ENCODE results near the gene TMEM181. TPM values are rescaled to one million over a fixed set of nuclear protein-coding genes. Genes with fewer than 3 reads are reported as not detected.
"Not testable (repeated sequence)": the region's sequence is repeated elsewhere in the genome, so short reads cannot be mapped to it uniquely, and the experiment has no call there.

TMEM181 gene
- total RNA-seq, 1 donor from 2014 or later = 37.9 TPM

DNA sequence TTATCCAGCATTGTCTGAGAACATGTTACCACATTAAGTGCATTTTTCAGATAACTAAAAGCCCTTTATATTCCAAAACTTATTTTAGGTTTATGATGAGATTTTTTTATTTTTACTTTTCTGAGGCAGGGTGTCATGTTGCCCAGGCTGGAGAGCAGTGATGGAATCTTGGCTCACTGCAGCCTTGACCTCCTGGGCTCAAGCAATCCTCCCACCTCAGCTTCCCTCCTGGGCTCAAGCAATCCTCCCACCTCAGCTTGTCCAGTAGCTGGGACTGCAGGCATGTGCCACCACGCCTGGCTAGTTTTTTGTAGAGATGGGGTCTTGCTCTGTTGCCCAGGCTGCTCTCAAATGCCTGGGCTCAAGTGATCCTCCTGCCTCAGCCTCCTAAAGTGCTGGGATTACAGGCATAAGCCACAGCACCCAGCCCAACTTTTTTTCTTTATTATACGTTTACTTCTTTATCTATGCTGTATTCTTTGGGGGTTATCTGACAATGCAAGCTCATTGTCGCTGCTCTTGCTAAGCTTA is 78.5 kb downstream of the TMEM181 start:
- DNase-seq (ENCODE audit: low spot score) = no peak

DNA sequence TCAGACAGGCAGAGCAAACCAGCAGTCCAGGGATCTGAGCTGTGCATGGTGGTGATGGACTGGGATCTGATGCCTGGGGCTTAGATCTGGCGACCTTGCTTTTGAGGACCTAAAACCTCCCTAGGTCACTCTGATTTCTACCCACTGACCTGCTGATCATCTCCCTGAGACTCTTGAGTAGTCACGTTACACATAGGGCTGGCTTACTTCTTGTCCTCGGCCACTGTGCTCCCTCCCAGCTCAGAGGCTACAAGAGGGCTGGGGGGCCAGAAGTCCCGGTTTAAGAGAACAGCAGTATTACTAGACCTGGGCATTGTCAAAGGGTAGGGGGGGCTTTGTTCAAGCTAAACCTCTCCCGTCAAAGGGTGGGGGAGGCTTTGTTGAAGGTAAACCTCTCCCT is 79.2 kb downstream of the TMEM181 start:
- no peak for DNase-seq (ENCODE audit: low spot score)

DNA sequence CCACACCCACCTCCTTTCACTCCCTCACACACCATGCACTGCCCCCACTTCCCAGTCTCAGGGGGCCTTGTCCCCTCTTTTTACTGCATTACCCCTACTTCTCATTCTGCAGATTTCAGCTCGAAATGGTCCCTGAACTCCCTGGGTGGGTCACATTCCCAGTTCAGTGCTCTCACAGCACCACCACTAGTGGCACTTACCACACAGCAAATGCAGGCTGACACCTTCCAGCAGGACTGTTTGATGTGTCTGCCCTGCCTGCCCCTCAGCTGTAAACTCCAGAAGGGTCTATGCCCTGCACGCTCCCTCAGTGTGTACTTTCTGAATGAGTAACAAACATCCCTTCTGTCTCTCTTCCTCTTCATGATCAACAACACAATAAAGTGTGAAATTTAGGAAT is 80.6 kb downstream of the TMEM181 start:
- DNase-seq (ENCODE audit: low spot score) = no peak

DNA sequence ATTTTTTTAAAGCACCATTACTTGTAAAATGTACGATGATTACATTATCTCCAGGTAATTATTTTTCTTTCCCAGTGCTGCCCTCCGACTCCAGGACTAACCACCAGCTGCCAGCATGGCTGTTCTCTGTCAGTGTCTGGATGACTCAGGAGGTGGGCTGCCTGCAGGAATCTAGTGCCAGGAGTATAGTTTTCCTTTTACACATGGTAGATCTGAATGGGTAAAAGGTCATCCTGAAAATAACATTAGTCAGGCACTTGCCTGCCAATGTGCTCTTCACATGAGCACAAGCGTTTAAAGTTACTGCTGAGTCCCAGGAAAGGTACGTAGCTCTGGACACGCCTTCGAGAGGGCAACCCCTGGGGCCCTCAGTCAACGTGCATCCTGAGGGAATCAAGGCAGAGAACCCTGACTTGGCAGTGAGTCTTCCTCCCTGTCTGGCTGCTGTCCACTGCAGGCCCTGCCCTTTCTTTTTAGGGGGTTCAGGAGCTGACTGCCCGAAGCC is 82.3 kb downstream of the TMEM181 start:
- DNase-seq (ENCODE audit: low spot score) = no peak

DNA sequence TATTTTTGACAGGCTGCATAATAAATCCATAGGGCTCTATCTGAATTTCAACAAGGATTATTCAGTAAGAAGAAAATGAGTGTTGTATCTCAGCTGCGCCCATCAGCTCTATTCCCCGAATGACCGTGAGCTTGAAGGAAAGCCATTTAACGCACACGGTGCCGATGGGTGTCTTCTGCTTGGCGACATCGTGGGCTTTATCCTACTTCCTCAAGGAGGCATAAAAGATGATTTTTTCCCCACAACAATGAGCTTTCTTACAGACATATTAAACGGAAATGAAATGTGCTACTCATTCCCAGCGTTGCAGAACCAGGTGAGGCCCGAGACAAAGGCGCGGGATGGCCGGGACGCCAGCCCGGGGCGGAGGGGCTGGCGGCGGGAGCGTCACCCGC is 83.9 kb downstream of the TMEM181 start:
- DNase-seq (ENCODE audit: low spot score) = no peak

DNA sequence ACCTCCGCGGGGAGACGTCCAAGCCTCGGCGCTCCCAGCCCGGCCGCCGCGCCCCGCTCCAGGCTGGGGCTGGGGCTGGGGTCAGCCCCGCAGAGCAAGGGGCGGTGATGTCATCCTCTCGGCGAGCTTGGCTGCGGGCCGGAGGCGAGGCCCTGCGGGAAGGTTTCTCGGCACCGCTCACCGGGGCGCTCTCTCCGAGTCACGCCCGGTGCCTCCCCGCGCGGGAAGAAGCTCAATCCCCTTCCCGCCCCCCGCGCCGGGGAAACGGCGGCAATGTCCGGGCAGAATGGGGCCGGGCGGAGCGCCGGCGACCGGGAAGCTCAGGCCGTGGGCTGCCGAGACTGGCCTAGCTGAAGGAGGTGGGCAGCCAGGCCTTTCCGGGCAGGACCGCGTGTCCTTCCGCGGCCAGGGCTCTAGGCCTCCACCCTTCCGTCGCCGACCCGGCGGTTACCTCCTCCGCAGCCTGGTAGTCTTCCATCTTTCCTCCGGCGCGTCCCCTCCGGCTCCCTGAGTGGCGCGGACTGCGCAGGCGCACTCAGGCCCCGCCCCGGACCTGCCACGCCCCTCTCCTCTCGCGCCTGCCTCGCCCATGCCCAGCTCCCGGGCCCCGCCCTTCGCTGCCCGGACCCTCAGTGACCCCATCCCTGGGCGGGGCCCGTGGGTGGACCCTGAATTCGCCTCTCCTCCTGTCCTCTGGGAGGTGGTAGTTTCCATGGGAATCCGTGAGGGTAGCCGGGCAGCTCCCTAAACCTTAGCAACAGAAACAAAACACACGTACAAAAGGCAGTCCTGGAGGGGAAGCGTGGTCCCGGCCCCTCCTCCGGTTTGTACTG is 84.6 kb downstream of the TMEM181 start, which contains the start of gene DYNLT1:
Gene DYNLT1, minus strand, starts transcription at position 513 of the 833 bp plus-strand sequence. Its CDS starts 35 bp downstream, at position 478.
- DNase-seq (ENCODE audit: low spot score) = peak; percentile 93

DNA sequence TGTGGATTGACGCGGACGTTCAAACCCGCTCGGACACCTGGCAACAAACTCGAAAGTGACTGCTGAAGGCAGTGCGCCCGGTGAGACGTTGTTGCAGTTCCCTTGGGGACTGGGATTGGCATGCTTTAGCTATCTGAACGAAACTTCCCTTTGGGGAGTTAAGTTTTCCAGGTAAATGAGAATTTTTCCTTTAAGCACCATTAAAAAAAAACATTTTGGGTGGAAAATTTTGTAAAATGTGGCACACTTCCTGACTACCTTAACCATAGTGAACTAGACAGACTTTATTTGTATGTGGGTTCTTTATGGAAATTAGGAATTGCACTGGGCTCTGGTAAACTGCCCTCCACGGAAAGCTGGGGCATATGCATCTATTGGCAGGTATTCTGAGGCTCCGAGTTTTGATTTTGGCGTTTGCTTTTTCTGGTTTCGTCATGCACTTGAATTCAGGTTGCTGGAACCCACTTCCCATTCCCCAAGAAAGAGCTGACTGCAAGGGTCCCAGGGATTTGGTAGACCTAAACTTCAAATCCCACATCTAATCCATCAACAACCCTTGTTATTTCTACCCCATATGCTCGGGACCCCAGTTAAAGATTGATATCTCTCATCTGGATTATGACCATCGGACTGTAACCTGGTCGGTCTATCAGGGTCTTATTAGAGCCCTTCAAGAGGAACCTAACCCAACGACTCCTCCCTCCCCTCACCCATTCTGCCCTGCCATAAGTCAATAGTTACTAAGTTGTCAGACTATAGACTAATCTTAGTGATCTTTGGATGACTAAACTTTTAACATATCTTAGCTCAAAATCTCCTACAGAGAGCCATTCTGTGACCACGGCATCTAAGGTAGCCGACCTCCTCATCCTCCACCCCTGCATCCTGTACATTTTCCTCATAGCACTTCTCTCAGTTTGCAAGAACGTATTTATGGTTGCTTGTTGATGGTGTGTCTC is 85.5 kb downstream of the TMEM181 start:
- no peak for DNase-seq (ENCODE audit: low spot score)

DNA sequence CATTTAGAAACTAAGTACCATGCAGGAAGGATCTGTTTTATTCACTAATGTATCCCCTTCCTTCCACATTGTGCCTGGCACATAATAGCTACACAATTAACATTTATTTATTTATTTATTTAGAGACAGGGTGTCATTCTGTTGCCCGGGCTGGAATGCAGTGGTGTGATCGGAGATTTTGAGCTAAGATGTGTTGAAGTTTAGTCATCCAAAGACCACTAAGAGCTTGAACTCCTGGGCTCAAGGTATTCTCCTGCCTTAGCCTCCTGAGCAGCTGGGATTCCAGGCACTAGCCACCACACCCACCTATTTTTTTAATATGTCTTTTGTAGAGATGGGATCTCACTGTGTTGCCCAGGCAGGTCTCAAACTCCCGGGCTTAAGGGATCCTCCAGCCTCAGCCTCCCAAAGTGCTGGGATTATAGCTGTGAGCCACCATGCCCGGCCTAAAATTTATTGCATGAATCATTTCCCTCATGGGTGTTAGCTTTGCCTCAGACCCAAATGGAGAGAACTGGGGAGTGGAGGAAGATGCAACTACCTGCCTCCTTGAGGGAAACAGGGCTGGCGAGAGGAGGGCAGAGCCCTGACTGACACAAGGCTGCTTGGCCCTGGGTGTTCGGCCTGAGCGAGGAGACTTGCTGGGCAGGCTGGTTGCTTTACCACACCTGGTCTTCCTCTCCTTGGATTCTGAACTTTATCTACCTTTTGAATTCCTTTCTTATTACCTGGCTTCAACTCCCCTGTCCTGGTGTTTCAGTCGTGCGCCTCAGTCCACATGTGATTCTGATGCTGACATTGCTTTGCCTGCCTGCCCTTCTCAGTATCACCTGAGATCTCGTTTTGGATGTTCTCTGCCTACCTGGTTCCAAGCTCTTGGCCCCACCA is 86.4 kb downstream of the TMEM181 start:
- no peak for DNase-seq (ENCODE audit: low spot score)

DNA sequence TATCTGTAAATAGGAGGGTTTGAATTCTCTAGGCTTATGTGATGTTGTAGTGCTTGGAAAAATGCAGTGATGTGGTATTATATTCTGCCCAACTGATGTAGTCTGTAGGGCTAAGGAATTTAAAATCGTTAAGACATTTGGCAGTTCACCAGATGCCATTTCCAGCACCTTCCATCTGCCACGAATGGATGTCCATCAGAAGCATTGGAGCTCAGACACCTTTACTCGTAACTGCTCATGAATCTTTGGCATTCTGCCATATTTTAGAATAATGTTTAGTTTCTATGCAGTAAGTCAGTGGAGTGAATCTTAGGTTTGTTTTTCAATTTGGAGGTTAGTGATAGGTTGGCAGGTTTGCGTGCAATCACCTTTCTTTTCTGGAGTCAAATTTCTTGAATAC is 87.6 kb downstream of the TMEM181 start:
- DNase-seq (ENCODE audit: low spot score) = no peak

DNA sequence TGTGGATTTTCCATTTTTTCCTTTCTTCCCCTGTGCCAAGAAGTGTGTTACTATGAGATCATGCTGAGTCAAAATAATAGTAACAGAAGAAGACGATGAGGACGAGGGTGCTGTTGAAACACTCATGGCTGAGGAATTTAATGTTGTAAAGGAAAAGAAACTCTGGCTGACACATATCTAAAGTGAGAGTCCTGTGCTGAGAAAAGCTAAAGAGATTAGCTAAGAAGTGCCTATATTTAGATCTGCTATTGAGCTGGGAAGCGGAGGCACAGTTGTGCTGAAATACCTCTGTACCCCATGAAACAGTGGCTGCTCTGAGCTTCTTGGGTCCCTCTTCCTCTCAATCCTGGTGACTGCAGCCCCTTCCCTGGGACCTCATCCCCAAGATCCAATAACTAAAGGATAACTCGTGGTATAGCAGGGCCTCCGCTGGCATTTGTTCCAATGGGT is 88.8 kb downstream of the TMEM181 start:
- DNase-seq (ENCODE audit: low spot score) = no peak

DNA sequence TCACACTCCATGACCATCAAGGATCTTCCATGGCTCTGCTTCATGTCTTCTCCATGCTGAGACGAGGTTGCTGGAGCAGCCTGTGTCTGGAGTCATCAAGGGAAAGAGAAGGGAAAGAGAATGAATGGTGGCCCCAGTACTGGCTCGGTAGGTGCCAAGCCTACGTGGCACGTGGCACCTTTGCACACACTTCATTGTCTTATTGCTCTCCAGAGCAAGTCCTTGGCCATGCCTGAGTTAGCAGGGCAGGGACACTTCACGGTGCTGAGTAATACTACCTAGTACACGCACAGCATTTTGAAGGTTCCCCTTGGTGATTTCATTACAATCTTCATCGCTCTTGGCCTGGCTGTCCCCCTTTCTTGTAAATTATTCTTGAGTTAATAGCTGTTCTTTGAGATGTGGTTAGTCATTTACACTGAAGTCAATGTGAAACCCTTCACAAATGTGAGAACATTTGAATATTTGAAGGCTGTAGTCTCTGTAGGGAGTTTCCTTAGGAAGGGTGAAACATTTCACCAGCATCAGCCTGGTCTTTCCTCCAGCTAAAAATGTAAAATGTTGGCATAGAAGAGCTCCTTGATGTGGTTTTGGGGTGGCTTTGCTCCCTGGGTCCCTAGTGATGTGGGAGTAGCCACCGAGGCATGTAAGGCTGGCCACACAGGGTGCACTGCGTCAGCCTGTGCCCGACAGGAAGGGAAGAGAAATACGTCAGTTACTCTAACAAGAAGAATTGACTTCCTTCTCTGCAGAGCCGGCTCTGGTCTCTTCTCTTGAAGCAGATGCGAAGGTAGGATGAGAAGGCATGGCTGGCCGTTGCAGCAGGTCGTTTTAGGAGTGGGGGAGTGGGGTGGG is 89.6 kb downstream of the TMEM181 start, which contains the start of gene SYTL3:
Gene SYTL3, plus strand, starts transcription at position 766 of the 855 bp plus-strand sequence. CDS start 13,215 bp downstream, outside the sequence.
- DNase-seq (ENCODE audit: low spot score) = peak; percentile 70

DNA sequence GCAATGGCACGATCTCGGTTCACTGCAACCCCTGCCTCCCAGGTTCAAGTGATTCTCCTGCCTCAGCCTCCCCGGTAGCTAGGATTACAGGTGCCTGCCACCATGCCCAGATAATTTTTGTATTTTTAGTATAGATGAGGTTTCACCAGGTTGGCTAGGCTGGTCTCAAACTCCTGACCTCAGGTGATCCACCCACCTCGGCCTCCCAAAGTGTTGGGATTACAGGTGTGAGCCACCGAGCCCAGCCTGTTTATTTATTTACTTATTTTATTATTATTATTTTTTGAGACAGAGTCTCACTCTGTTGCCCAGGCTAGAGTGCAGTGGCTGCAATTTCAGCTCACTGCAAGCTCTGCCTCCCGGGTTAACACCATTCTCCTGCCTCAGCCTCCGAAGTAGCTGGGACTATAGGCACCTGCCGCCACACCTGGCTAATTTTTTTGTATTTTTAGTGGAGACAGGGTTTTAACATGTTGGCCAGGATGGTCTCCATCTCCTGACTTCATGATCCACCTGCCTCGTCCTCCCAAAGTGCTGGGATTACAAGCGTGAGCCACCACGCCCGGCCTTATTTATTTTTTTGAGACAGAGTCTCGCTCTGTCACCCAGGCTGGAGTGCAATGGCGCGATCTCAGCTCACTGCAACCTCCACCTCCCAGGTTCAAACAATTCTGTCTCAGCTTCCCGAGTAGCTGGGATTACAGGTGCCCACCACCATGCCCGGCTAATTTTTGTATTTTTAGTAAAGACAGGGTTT is 92.3 kb downstream of the TMEM181 start:
- not testable (repeated sequence) for DNase-seq (ENCODE audit: low spot score)

DNA sequence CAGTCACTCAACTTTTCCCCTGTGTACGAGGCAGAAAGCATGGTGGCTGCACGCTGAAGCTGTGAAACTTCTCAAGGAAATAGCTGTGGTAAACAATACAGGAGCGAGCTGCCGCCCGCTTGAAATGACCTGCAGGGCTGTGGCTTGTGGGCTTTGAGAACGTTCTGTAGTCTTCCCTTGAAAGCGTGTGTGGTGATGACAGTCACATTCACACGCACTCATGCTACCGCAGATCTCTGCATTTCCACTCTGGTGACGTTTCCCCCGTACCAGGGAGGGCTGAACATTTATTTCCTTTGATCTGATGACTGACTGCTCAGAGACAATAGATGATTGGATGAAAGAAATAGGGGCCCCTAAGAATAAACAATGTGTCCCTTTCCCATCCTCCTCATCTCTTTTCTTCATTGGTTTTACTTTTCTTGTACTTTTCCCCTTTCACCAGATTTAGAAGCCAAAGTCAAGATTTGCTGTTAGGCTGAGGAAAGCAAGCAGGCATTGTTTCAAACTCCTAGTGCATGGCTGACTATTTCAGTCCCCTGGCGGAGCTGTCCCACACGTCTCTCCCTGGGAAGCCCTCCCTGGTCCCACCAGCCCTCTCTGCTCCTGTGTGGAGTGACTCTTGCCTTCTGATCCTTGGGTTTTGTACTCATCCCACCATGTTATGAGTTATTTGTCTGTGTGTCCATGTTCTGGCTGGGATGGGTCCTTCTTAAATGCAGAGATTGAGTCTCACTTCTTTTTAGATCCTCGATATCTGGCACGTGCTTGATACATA is 93.9 kb downstream of the TMEM181 start:
- DNase-seq (ENCODE audit: low spot score) = peak; percentile 75

DNA sequence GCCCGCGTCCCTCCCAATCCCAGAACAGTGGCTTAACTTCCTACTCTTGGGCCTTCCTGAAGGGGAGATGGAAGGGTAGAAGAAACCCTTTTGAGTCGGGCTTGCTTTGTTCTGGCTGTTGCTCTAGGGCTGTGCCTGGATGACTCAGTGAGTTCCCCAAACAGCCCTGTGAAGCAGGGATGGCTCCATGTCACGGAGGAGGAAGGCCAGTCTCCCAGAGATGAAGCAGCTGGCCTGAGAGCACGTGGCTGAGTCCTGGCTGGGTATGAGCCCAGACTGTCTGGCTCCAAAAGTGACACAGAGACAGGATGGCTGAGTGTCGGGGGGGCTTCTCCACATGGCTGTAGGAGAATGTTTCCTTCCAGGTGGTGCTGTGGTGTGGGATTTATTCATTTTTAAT is 94.6 kb downstream of the TMEM181 start:
- peak; percentile 76 for DNase-seq (ENCODE audit: low spot score)

DNA sequence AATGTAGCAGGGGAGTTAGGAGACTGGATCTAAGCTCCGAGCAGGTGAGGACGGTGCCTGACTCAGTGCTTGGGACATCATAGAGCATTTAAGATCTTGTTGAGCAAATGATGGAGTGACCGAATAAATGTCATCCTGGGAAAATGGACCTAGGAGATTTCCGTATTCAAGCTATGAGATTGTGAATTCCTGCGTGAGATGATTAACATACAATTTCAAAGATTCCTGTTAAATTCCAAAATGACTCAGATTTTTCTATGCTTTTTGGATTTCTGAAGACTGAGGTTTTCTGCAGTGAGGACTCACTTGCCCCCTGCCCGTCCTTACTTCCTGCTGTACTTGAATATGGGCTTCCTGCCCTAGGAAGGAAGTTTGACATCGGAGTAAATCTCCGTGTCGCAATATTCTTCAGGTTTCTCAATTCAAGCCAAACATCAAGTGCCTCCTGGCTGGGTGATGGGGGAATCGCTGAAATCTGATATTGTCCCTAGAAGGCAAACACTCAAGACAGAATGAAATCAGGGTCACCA is 95.1 kb downstream of the TMEM181 start:
- no peak for DNase-seq (ENCODE audit: low spot score)

DNA sequence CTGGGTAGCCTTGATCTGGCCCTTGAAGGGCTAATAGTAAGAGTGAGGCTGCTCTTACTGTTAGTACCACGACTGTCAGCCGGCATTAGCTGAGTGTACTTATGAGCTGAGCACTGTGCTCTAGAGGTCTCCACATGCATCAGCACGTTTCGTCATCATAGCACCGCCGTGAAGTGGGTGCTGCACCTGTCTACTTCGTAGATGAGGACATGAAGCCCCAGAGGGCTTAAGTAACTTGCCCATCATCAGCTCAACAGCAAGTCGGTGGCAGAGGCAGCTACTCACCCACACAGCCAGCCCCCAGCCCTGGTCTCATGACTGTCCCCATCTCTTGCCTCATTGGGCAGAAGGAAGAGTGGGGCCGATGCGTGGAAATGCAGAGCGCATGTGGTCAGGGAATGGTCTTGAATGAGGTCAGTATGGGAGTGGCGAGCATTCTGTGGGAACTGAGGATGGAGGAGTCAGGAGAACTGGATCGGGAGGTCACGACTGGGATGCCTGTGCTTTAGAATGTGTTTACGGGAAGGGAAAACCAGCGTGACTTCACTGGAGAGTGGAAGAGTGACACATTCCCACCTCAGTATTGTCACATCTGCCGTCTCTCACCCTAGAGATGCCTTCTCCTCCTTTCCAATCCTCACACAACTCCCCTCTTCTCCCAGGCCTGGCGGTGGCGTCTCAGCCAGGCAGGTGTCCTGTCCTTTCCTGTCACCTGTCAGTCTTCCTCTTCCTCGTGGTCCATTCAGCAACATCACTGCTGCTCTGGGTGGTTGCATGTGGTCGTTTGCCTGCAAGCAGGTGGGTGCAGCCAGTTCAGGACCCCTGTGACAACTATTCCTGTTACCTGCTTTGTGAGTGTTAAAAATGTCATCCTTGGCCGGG is 95.9 kb downstream of the TMEM181 start:
- DNase-seq (ENCODE audit: low spot score) = no peak

DNA sequence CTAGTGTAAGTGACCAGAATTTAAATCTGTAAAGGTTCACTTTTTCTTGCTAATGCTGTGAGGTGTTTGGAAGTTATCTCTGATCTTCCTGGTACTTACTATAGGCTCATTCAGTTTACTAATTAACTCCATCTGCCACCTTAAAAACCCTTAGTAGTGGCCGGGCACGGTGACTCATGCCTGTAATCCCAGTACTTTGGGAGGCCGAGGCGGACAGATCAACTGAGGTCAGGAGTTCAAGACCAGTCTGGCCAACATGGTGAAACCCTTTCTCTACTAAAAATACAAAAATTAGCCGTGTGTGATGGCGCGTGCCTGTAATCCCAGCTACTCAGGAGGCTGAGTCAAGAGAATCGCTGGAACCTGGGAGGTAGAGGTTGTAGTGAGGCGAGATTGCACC is 97.1 kb downstream of the TMEM181 start:
- peak; percentile 51 for DNase-seq (ENCODE audit: low spot score)

All from mucosa of gallbladder (tissue), 1 donor.